ENCODE data around the gene RACGAP1. TPM values are rescaled to one million over a fixed set of nuclear protein-coding genes. Genes with fewer than 3 reads are reported as not detected.

RACGAP1 gene
- total and polyA plus RNA-seq, 2 experiments from 2014 or later: 19.0 to 52.8 TPM

DNA sequence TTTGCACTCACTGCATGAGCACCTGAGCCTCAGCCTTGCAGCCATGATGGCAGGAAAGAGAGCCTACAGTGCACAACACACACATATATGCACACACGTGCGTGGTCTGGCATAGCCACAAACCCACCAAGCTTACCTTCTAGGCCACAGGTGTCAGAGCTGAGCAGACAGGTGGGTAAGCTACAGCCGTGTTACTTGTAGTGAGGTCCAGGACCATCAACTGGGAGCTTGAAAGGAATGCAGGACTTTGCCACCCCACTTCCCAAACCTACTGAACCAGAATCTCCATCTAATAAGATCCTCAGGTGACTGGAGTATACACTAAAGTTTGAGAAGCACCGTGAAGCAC, 34.8 kb upstream of the RACGAP1 start:
- no peak overlapping the region for H3K27ac ChIP-seq (ENCODE audit: low read depth)
- H3K79me2 ChIP-seq (replicated peaks; ENCODE audit: insufficient read depth): no peaks in the 10 kb centered on the region
- Mint-ChIP-seq H3K27ac (no peak overlapping the region), H3K9me3 (no peaks in the 10 kb centered on the region; the same call in 1 of the 3 replicates), H3K4me1 (peaks cover 28% of the 10 kb centered on the region), H3K36me3 (ENCODE audit: low read depth) (no peaks in the 10 kb centered on the region; the same call in 2 of the 3 replicates), H3K4me3 (no peak overlapping the region), H3K27me3 (ENCODE audit: insufficient read depth, low read depth, poor library complexity) (peaks cover 45% of the 10 kb centered on the region)
- H3K9me2 ChIP-seq (ENCODE audit: insufficient read depth): no peaks in the 10 kb centered on the region
- H3K4me3 ChIP-seq: no peak overlapping the region
- H3K4me2 ChIP-seq: no peak overlapping the region
- H3K4me1 ChIP-seq (ENCODE audit: insufficient read depth): peaks cover 9% of the 10 kb centered on the region
- H4K20me1 ChIP-seq (replicated peaks; ENCODE audit: insufficient read depth): no peaks in the 10 kb centered on the region
- no peak for ATAC-seq
- H3F3A ChIP-seq (replicated peaks; ENCODE audit: low read depth): peaks cover 9% of the 10 kb centered on the region
- TF ChIP-seq ZNF114 (CRISPR knock-in tag; IDR thresholded peaks at IDR 0.05) (no peak), ZNF331 (CRISPR knock-in tag; IDR thresholded peaks at IDR 0.05; ENCODE audit: low read depth) (no peak), JUNB (IDR thresholded peaks at IDR 0.05; ENCODE audit: unreplicated experiment) (no peak), STAT1 (IDR thresholded peaks at IDR 0.05; ENCODE audit: unreplicated experiment) (no peak), EZH2 (IDR thresholded peaks at IDR 0.05; ENCODE audit: low read depth, unreplicated experiment) (no peak), NANOG (IDR thresholded peaks at IDR 0.05; ENCODE audit: borderline replicate concordance) (no peak), CREB1 (CRISPR knock-in tag; IDR thresholded peaks at IDR 0.05; ENCODE audit: low read depth) (no peak), EZH2phosphoT487 (IDR thresholded peaks at IDR 0.05; ENCODE audit: unreplicated experiment) (no peak)
- TF ChIP-seq, protein P1, sequence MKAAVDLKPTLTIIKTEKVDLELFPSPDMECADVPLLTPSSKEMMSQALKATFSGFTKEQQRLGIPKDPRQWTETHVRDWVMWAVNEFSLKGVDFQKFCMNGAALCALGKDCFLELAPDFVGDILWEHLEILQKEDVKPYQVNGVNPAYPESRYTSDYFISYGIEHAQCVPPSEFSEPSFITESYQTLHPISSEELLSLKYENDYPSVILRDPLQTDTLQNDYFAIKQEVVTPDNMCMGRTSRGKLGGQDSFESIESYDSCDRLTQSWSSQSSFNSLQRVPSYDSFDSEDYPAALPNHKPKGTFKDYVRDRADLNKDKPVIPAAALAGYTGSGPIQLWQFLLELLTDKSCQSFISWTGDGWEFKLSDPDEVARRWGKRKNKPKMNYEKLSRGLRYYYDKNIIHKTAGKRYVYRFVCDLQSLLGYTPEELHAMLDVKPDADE (IDR thresholded peaks at IDR 0.05): no peak
- TF ChIP-seq, protein P2, sequence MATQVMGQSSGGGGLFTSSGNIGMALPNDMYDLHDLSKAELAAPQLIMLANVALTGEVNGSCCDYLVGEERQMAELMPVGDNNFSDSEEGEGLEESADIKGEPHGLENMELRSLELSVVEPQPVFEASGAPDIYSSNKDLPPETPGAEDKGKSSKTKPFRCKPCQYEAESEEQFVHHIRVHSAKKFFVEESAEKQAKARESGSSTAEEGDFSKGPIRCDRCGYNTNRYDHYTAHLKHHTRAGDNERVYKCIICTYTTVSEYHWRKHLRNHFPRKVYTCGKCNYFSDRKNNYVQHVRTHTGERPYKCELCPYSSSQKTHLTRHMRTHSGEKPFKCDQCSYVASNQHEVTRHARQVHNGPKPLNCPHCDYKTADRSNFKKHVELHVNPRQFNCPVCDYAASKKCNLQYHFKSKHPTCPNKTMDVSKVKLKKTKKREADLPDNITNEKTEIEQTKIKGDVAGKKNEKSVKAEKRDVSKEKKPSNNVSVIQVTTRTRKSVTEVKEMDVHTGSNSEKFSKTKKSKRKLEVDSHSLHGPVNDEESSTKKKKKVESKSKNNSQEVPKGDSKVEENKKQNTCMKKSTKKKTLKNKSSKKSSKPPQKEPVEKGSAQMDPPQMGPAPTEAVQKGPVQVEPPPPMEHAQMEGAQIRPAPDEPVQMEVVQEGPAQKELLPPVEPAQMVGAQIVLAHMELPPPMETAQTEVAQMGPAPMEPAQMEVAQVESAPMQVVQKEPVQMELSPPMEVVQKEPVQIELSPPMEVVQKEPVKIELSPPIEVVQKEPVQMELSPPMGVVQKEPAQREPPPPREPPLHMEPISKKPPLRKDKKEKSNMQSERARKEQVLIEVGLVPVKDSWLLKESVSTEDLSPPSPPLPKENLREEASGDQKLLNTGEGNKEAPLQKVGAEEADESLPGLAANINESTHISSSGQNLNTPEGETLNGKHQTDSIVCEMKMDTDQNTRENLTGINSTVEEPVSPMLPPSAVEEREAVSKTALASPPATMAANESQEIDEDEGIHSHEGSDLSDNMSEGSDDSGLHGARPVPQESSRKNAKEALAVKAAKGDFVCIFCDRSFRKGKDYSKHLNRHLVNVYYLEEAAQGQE (IDR thresholded peaks at IDR 0.05; ENCODE audit: unreplicated experiment): no peak
- TF ChIP-seq, protein P3, sequence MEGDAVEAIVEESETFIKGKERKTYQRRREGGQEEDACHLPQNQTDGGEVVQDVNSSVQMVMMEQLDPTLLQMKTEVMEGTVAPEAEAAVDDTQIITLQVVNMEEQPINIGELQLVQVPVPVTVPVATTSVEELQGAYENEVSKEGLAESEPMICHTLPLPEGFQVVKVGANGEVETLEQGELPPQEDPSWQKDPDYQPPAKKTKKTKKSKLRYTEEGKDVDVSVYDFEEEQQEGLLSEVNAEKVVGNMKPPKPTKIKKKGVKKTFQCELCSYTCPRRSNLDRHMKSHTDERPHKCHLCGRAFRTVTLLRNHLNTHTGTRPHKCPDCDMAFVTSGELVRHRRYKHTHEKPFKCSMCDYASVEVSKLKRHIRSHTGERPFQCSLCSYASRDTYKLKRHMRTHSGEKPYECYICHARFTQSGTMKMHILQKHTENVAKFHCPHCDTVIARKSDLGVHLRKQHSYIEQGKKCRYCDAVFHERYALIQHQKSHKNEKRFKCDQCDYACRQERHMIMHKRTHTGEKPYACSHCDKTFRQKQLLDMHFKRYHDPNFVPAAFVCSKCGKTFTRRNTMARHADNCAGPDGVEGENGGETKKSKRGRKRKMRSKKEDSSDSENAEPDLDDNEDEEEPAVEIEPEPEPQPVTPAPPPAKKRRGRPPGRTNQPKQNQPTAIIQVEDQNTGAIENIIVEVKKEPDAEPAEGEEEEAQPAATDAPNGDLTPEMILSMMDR (conservative IDR thresholded peaks at IDR 0.05; ENCODE audit: low read depth in 2 of 2): no peak
- TF ChIP-seq, protein P4, sequence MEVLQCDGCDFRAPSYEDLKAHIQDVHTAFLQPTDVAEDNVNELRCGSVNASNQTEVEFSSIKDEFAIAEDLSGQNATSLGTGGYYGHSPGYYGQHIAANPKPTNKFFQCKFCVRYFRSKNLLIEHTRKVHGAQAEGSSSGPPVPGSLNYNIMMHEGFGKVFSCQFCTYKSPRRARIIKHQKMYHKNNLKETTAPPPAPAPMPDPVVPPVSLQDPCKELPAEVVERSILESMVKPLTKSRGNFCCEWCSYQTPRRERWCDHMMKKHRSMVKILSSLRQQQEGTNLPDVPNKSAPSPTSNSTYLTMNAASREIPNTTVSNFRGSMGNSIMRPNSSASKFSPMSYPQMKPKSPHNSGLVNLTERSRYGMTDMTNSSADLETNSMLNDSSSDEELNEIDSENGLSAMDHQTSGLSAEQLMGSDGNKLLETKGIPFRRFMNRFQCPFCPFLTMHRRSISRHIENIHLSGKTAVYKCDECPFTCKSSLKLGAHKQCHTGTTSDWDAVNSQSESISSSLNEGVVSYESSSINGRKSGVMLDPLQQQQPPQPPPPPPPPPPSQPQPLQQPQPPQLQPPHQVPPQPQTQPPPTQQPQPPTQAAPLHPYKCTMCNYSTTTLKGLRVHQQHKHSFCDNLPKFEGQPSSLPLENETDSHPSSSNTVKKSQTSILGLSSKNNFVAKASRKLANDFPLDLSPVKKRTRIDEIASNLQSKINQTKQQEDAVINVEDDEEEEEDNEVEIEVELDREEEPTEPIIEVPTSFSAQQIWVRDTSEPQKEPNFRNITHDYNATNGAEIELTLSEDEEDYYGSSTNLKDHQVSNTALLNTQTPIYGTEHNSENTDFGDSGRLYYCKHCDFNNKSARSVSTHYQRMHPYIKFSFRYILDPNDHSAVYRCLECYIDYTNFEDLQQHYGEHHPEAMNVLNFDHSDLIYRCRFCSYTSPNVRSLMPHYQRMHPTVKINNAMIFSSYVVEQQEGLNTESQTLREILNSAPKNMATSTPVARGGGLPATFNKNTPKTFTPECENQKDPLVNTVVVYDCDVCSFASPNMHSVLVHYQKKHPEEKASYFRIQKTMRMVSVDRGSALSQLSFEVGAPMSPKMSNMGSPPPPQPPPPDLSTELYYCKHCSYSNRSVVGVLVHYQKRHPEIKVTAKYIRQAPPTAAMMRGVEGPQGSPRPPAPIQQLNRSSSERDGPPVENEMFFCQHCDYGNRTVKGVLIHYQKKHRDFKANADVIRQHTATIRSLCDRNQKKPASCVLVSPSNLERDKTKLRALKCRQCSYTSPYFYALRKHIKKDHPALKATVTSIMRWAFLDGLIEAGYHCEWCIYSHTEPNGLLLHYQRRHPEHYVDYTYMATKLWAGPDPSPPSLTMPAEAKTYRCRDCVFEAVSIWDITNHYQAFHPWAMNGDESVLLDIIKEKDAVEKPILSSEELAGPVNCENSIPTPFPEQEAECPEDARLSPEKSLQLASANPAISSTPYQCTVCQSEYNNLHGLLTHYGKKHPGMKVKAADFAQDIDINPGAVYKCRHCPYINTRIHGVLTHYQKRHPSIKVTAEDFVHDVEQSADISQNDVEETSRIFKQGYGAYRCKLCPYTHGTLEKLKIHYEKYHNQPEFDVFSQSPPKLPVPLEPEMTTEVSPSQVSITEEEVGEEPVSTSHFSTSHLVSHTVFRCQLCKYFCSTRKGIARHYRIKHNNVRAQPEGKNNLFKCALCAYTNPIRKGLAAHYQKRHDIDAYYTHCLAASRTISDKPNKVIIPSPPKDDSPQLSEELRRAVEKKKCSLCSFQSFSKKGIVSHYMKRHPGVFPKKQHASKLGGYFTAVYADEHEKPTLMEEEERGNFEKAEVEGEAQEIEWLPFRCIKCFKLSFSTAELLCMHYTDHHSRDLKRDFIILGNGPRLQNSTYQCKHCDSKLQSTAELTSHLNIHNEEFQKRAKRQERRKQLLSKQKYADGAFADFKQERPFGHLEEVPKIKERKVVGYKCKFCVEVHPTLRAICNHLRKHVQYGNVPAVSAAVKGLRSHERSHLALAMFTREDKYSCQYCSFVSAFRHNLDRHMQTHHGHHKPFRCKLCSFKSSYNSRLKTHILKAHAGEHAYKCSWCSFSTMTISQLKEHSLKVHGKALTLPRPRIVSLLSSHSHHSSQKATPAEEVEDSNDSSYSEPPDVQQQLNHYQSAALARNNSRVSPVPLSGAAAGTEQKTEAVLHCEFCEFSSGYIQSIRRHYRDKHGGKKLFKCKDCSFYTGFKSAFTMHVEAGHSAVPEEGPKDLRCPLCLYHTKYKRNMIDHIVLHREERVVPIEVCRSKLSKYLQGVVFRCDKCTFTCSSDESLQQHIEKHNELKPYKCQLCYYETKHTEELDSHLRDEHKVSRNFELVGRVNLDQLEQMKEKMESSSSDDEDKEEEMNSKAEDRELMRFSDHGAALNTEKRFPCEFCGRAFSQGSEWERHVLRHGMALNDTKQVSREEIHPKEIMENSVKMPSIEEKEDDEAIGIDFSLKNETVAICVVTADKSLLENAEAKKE (CRISPR knock-in tag; IDR thresholded peaks at IDR 0.05): no peak
- no peak overlapping the region for H2AFZ ChIP-seq
- no peak for DNase-seq (ENCODE audit: low spot score)
- H3K27me3 ChIP-seq (ENCODE audit: insufficient read depth): peaks cover 70% of the 10 kb centered on the region
- H3K36me3 ChIP-seq (ENCODE audit: insufficient read depth): no peaks in the 10 kb centered on the region

All from GM23338 (cell line).